HG03280 (cell line): Measurements from ENCODE around the gene CD300LF.

Source experiments
- ATAC-seq: cut with Tn5 transposase; IDR thresholded peaks from one replicate; pipeline ENCODE4 v1.9.1; 2021; ENCODE audit warnings: mild to moderate bottlenecking, moderate library complexity; ENCODE audit not compliant: unreplicated experiment

Gene CD300LF

DNA sequence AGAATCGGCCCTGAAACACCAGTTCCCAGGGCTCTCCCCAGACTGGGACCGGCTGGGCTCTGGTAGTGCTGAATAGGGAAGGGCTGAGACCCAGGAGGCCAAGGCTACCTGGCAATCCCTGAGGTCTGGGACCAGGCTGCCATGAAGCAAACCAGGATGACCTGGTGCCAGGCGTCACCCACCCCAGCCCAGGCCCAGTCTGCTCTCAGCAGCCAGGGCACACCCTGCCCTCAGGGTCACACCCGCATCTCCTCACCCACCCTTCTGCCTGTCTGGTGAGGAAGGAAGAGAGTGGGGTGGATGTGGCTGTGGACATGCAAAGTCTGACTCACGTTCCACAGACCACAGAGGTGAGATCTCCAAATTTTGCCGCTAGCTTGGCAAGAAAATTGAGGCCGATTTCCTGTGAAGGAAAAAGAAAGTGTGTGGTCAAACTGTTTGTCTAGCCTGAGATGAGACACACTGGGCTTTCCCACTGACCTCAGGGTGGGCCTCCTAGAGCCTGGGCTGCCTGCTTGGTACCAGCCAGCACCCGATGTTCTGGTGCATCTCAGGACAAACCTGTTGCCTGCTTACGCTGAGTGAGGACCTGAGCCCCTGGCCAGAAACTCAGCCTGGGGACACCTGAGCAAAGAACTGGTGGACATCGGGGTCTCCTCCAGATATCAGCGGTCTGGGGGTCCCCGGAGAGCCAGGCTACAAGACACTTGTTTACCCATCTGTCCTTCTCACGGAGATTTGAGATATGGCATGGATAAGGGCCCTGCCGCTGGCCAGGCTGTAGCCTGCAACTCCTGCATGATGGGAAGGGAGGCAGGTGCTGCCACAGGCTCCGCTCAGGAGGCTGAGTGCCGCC, 18.0 kb upstream of the CD300LF start:
- ATAC-seq = no peak

DNA sequence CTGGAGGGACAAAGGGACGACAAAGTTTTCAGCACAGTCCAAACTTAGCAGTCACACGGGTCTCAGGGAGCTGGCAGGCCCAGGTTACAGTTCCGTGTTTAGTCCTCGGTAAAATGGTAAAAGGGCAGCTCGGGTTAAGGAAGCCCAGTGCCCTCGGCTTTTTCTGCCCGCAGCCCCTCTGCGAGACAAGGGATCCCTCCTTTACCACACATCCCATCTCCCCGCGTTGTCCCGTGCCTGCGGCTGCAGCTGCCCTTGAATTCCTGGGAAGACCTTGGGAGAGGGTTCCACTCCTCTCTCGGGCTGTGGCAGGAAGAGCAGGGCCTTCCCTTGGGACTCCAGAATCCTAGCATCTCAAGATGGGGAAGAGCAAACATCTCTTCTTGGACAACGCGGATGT, 17.1 kb upstream of the CD300LF start:
- no peak for ATAC-seq

DNA sequence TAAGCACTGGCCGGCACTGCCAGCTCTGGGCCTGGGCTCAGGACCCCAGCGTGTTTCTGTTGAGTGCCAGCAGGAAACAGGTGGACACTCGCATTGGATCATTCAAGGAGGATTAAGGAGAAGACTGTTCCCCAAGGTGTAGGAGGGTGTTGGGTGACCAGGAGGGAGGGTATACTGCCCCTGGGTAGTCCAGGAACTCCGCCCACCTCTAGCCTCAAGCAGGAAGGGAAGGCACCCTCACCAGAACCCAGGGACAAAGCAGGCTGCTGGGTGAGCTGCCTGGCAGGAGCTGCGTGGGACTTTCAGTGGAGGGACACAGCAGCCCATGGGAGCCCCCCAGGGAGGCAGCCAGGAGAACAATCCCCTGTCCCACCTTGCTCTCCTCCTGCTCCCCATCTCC, 16.6 kb upstream of the CD300LF start:
- ATAC-seq = no peak

DNA sequence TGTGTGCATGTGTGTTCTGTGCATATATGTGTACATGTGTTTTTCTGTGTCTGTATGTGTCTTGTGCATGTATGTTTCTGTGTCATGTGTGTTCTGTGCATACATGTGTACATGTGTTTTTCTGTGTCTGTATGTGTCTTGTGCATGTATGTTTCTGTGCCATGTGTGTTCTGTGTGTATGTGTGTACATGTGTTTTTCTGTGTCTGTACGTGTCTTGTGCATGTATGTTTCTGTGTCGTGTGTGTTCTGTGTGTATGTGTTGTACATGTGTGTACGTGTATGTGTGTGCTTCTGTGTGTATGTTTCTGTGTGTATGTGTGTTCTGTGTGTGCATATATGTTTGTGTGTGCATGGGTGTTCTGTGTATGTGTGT, 16.0 kb upstream of the CD300LF start:
- no peak for ATAC-seq

DNA sequence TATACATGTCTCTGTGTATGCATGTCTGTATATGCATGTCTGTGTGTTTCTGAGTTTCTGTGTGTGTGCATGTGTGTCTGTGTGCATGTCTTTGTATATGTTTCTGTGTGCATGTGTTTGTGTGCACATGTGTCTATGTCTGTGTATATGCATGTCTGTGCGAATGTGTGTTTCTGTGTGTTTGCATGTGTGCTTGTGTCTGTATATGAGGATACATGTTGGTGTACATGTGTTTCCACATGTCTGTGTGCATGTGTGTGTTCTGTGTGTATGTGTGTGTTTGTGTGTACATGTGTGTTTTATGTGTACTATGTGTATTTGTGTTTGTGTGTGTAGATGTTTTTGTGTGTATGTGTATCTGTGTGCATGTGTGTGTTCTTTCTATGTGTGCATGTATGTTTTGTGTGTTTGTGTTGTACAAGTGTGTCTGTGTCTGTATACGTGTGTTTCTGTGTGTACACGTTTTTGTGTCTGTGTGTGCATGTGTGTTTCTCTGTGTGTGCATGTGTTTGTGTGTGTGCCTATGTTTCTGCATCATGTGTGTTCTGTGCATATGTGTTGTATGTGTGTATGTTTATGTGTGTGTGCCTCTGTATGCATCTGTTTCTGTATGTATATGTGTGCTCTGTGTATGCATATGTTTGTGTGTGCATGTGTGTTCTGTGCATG, 15.4 kb upstream of the CD300LF start:
- ATAC-seq = no peak

DNA sequence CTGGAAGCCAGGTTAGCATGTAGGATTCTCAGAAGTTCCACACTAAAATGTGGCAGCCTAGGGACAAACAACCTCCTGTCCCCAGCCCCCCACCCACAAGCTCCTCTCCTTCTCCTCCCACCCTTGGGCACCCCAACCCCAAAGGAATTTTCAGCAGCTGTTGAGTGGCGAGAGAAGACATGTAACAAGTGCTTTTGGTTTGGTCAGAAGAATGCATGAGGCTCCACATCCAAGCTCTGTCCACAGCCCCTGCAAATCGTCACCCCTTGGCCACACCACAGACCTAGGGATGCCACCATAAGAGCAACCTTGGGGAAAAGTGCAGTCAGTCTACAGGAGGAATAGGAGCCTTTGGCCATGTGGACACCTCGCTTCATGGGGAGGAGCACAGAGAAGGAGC, 12.4 kb upstream of the CD300LF start:
- ATAC-seq = no peak

DNA sequence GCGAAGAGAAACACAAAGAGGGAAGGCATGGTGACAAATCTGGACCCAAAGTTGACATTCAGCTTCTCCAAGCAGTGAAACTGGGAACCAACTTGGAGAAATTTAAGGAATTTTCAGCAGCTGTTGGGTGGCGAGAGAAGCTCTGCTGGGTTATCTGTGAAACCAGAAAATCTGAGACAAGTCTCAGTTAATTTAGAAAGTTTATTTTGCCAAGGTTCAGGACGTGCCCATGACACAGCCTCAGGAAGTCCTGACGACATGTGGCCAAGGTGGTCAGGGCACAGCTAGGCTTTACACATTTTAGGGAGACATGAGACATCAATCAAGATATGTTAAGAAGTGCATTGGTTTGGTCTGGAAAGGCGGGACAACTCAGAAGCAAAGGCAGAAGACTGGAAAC, 11.2 kb upstream of the CD300LF start:
- ATAC-seq = no peak

DNA sequence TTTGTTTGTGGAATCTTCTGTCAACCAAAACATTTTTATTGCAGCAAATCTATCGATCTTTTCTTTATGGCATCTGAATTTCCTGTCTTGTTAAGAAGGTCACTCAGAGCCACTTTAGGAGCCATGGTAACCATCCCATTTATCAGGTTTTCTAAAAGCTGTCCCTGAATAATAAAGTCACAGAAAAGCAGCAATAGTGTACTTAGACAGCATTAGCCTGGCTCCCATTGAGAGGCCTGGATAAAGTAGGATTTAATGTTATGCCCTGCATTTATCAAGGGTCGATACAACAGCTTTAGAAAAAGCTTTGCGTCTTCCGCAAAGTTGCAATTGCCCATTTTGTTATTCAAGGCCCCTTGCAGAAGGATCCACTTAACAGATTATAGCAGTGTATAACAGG, 10.1 kb upstream of the CD300LF start:
- no peak for ATAC-seq

DNA sequence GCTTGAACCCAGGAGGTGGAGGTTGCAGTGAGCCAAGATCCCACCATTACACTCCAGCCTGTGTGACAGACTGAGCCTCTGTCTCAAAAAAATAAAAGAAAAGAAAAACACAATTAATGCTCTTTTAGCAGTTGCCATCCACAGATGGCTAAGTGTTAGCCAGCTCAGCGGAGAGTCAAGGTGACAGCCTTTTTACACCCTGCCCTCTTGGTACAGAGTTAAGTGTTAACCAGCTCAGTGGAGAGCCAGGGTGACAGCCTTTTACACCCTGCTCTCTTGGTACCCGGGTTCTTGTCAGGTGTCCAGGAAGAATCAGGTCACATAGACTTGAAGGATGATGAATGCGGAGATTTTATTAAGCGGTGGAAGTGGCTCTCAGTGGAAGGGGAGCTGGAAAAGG, 7.8 kb upstream of the CD300LF start:
- ATAC-seq = no peak

DNA sequence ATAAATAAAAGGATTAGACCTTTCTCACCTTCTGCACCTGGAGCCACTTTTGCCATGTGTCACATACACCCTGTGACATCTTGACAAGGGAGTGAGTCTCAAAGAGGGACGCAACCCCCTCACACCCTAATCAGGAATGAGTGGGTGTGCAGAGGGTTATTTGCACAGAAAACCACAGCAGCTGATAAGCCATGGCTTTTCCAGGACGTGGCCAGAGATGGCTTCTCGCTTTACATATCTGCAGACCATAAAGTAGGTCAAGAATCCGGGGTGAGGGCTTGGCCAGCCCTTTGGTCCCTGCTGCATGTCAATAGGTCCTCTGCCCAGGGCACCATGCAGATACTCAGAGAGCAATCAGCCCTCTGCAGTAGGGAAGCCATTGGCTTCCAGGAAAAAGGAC, 2.4 kb upstream of the CD300LF start:
- no peak for ATAC-seq

DNA sequence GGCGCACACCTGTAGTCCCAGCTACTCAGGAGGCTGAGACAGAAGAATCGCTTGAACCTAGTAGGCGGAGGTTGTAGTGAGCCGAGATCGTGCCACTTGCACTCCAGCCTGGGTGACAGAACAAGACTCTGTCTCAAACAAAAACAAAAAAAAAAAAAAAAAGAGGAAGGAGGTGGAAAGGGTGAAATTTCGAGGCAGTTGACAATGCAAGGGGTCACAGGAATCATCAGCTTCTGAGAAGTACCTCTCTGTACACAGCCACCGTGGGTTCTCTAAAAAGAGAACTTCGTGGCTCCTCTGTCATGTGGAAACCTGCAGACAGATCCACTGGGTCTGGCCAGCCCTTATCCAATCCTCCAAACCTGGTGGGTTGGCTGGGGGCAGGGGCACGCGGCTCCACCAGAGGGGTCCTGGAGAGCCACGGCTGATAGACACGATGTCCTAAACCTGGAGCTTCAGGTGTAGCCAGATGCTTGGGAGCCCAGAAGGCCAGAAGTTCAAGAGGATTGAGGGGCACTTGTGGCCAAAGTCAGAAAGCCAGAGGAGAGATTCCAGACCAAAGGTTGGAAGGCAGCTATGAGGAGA, 540 bp upstream of the CD300LF start:
- ATAC-seq = no peak

DNA sequence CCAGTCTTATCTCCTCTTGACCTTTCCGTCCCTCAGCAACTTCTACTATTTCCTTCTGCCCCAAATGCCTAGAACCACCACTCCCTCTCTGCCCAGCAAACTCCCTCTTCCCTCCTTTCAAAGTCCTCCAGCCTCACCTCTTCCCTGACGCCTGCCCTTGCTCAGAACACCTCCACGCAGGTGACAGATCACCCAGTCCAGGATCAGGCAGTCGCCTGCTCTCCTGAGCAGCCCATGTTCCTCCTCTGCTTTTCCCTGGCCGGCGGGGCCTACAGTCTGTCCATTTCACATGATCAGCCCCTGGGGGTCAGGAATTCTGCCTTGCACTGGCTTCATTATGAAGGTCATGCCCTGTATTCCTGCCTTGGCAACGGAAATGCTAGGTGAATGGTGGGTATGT, 422 bp downstream of the CD300LF start:
- ATAC-seq = no peak

DNA sequence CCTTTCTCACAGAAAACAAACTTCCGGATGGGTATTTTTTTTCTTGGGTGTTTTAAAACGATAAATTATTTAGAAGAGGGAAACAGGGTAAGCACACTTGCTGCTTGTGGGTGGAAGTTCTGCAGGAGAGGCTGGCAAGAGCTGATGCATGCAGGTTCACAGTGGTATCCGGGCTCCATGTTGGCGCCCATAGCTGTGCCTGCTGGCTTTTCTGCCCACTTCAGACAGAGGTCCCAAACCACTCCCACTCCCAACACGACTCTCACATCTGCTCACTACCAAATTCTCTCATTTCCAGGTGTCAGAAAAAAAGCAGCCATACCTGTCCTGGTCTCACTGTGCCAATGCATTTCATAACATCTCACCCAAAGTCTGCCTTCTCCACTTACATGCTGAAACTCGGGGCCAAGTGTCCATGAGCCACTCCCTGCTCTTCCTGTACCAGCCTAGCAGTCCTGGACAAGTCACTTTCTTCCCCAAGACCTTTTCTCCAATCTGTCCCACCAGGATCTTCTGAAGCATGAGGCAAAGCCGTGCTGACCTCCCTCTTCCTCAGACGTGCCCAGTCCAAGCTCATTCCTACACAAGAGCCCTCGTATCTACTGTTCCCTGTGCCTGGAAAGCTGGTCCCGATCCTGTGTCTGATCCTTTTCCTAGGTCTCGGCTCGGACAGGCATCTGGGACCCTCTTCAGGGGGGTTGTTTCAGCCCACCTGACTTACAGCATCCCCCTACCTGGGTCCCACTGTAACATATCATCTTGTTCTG, 1.5 kb downstream of the CD300LF start:
- ATAC-seq = no peak

DNA sequence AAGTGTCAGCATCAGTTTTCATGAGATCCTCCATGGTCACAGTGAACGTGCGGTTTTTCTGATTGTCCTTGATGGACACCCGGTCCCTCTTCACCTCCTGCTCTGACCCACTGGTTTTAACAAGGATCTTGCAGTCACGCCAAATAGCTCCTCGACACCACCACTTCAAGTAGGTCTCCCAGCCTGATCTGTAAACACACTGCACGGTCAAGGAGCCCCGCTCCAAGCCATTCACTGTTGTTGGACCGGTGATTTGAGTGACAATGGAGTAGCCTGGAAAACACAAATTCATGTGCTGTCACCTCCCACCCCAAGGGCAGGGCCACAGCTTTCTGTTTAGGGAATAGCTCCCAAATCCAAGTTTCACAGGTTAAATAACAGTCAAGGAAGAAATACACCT, 8.2 kb downstream of the CD300LF start:
- ATAC-seq = no peak

DNA sequence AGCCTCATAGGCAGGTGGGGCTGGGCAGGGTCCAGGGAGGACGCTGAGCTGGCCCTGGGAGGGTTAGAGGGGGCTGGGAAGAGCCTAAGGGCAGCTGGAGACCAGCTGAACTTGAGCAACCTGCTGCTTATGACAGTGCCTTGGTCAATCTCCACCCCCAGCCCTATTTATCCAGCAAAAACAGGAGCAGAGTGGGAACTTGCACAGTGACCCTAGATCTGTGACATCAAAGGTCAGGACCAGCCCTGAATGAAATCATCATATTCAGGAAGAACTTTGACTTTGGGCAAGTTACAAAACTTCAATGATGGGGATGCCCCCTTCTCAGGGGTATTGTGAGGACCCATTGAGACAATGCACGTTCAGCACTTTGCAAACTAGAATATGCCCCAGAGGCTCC, 9.4 kb downstream of the CD300LF start:
- no peak for ATAC-seq

DNA sequence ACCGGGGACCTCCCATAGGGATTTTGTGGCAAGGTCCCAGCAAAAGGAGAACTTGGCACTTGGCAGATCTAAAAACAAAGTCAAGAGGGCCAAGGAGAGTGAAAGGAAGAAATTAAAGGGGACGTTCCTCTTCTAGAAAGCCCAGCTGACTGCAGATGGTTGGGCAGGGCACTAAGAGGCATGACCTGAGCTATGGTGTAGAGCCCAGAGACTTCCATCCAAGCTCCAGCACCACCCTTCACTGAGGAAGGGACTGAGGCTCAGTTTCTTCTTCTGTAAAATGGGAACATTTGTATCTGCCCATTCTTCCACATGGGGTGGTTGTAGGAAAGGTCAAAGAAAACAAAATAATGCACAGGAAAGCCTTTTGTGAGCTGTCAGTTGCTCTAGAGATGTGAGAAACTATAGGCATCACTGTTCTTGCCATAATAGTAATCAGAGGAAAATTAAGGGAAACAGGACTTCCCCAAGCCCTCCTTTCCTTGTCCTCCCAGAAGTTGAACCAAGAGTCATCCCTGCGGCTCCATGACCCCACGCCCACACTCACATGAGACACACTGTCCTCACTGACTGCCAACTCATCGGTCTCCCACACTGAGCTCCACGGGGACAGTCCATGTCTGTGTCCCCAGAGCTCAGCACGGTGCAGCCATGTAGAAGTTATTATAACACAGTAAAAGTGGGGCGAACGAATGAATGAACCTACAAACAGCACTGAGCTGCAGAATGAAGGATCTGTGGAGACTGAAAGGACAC, 10.4 kb downstream of the CD300LF start:
- no peak for ATAC-seq

DNA sequence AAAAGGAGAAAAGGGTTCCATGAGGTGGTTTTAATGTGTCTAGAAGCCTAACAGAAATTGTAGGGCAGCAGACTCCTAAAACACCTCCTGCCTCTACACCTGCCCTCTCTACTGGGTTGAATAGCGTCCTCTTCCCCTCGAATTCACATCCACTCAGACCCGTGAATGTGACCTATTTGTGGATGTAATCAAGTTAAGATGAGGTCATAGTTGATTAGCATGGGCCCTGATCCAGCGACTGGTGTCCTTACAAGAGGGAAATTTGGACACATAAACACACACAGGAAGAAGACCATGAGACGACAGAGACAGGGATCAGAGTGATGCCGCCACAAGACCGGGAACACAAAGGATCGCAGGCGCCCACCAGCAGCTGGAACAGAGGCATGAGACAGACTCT, 13.5 kb downstream of the CD300LF start:
- ATAC-seq = no peak

DNA sequence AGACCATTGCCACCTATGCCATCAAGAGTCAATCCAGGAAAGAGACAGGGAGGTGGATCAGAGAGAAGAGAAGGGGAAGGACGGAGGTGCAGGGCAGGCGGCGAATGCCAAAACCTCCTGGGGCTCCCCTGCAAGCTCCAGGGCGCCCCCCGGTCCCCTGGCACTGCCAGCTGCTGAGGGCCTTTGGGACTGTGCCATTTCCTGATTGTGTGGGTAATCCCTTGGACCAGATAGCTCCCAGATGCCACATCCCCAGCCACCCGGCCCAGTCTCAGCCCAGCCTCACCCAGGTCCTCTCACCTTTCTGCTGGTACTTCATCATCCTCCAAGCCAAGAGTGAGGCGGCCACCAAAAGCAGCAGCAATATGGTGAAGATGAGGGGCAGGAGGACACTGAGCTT, 14.7 kb downstream of the CD300LF start:
- ATAC-seq = no peak

DNA sequence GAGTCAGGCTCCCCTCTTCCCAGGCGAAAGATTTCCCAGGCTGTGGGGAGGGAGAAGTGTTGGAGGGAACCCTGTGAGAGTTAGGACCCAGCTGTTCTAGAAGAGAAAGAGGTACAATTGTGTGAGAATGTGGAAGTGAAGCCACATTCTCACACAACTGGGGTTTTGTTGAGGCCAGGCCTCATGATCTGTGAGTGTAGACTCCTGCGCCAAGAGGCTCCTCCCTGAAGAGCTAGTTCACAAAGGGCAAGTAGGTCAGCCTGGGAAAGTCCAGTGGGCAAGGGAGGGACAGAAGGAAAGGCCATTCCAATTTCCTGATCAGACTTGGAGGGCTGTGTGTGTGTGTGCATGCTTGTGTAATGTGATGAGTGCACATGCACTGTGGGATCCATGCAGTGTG, 15.2 kb downstream of the CD300LF start:
- ATAC-seq = no peak

DNA sequence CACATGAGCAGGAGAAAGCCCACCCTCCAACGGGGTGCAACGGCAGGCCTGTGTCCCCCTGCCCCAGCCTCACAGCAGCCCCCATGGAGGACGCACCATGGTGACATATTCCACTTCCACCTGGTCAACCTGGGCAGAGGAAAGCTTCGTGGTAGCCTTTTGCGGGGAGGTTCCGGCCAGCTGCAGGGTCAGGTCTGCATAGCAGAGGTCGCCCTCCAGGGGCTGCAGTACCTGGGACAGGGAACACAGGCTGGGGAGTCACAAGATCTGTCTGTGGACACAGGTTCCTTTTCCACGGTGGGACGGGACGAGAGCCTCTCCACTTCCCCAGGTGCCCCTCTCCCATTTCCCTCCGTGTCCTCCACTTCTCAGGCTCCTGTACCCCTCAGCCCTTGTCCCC, 17.1 kb downstream of the CD300LF start:
- ATAC-seq = no peak

DNA sequence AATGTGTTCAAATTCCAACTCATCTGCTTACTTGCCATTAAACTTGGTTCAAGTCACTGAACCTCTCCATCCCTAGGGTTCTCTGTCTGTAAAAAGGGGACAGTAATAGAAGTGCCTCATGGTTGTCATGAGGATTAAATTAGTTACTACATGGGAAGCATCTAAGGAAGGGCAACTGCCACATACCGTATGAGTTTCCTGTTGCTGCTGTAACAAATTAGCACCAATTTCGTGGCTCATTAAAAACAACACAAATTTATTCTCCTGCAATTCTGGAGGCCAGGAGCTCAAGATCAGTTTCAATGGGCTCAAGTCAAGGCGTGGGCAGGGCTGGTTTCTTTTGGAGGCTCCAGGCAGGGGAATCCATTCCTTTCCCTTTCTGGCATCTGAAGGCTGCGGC, 18.6 kb downstream of the CD300LF start:
- no peak for ATAC-seq
